GM19043 (cell line): Measurements from ENCODE around the gene SERP2.

Experiments used
- ATAC-seq: cut with Tn5 transposase; IDR thresholded peaks from one replicate; pipeline ENCODE4 v1.9.1; 2021; ENCODE audit warnings: low read depth; ENCODE audit not compliant: unreplicated experiment

SERP2 gene

GRCh38 chr13:44385847-44386246, 12.2 kb downstream of the SERP2 start:
- ATAC-seq = no peak

- no peak for ATAC-seq
These were observed 13.4 kb downstream of the SERP2 start for GRCh38 chr13:44386913-44387556.

GRCh38 chr13:44388427-44389059, 14.9 kb downstream of the SERP2 start:
- ATAC-seq = no peak

- ATAC-seq = no peak
These were observed 15.5 kb downstream of the SERP2 start for GRCh38 chr13:44389060-44389666.

GRCh38 chr13:44389876-44390275, 16.3 kb downstream of the SERP2 start:
- no peak for ATAC-seq

- ATAC-seq = no peak
These were observed 19.8 kb downstream of the SERP2 start for GRCh38 chr13:44393391-44393790.

- ATAC-seq = no peak
These were observed 21.0 kb downstream of the SERP2 start for GRCh38 chr13:44394658-44395057.

GRCh38 chr13:44395976-44396694, 22.5 kb downstream of the SERP2 start:
- no peak for ATAC-seq

- ATAC-seq = no peak
These were observed 23.3 kb downstream of the SERP2 start for GRCh38 chr13:44396701-44397580.

- ATAC-seq = no peak
These were observed 24.2 kb downstream of the SERP2 start for GRCh38 chr13:44397766-44398223.

- ATAC-seq = no peak
These were observed 25.0 kb downstream of the SERP2 start for GRCh38 chr13:44398606-44399005.

GRCh38 chr13:44399074-44399473, 25.4 kb downstream of the SERP2 start:
- ATAC-seq = no peak

GRCh38 chr13:44400736-44401135, 27.1 kb downstream of the SERP2 start:
- no peak for ATAC-seq

GRCh38 chr13:44401577-44401976, 28.0 kb downstream of the SERP2 start:
- ATAC-seq = no peak

GRCh38 chr13:44402899-44403445, 29.3 kb downstream of the SERP2 start:
- no peak for ATAC-seq

GRCh38 chr13:44403461-44404056, 29.9 kb downstream of the SERP2 start:
- ATAC-seq = no peak

- ATAC-seq = no peak
These were observed 30.9 kb downstream of the SERP2 start for GRCh38 chr13:44404261-44405132.

- ATAC-seq = no peak
These were observed 33.0 kb downstream of the SERP2 start for GRCh38 chr13:44406617-44407016.

- ATAC-seq = no peak
These were observed 33.8 kb downstream of the SERP2 start for GRCh38 chr13:44407379-44407778.
